Measurements from ENCODE around the gene FBXW8.

- no peak for TF ChIP-seq CTCF (IDR thresholded peaks at IDR 0.05)
- TF ChIP-seq POLR2A (IDR thresholded peaks at IDR 0.05): no peak
Observed at GRCh38 chr12:117053050-117053400, 142.3 kb downstream of the FBXW8 start.
